Body of pancreas (tissue), 4 donors: ENCODE data around the gene ATG12.

Source experiments
- CTCF ChIP-seq, 7 experiments: fragments of 450-650 bp in 4 of 7; fragments of 200-600 bp in 3 of 7; sonication (generic) in 3 of 7; IDR thresholded peaks; one replicate each; pipeline ENCODE4 v1.5.1; 2016 to 2019; ENCODE audit warnings: antibody characterized with exemption in 7 of 7
- POLR2A ChIP-seq, 3 donors: fragments of 450-650 bp; IDR thresholded peaks; one replicate each; pipeline ENCODE4 v1.6.1; 2016; ENCODE audit warnings: antibody characterized with exemption in 3 of 3, mild to moderate bottlenecking in 2 of 3

GRCh38 chr5:115857626-115858349 lies 16.4 kb upstream of the ATG12 start:
- no peak for TF ChIP-seq POLR2A (IDR thresholded peaks at IDR 0.05)
- no peak for TF ChIP-seq CTCF (IDR thresholded peaks at IDR 0.05)
